GM12878 (cell line): ENCODE measurements around the gene MAPRE2. TPM values are rescaled to one million over a fixed set of nuclear protein-coding genes. Genes with fewer than 3 reads are reported as not detected.
A peak's percentile ranks its signal among the peaks of the same experiment; 100 is the strongest.

ENCODE experiments used
- CBFB ChIP-seq: IDR thresholded peaks from 2 replicates; pipeline ENCODE4 v1.6.1; 2016; ENCODE audit warnings: antibody characterized with exemption, low read depth
- CBX3 ChIP-seq: fragments of 200-600 bp; sonication (generic); IDR thresholded peaks from 2 replicates; pipeline ENCODE4 v1.6.1; 2016; ENCODE audit warnings: low read depth, borderline replicate concordance
- CHD4 ChIP-seq: fragments of 200-600 bp; sonication (generic); IDR thresholded peaks from 2 replicates; pipeline ENCODE4 v1.6.1; 2016; ENCODE audit warnings: mild to moderate bottlenecking
- CREM ChIP-seq: IDR thresholded peaks from 2 replicates; pipeline ENCODE4 v1.6.1; 2014; ENCODE audit warnings: antibody characterized with exemption, low read depth
- EED ChIP-seq: sonication (generic); IDR thresholded peaks from 2 replicates; pipeline ENCODE4 v1.6.1; 2016; ENCODE audit warnings: antibody characterized with exemption, low read depth
- ETV6 ChIP-seq, 2 experiments: fragments of 450-650 bp in 1 of 2; IDR thresholded peaks in 1 of 2; conservative IDR thresholded peaks in 1 of 2; 2 replicates each; pipeline ENCODE4 v1.6.1; 2014; ENCODE audit warnings: antibody characterized with exemption in 1 of 2, borderline replicate concordance in 1 of 2, low read depth in 1 of 2, mild to moderate bottlenecking in 1 of 2, moderate library complexity in 1 of 2
- FOXM1 ChIP-seq: IDR thresholded peaks from 2 replicates; pipeline ENCODE4 v1.6.1; 2012; ENCODE audit warnings: low read depth, mild to moderate bottlenecking, inconsistent platforms, low read length, moderate library complexity
- JUND ChIP-seq: IDR thresholded peaks from 2 replicates; pipeline ENCODE4 v1.6.1; 2012; ENCODE audit warnings: low read depth, mild to moderate bottlenecking, low read length, improper control_type of control experiment, moderate library complexity
- KAT2A ChIP-seq: conservative IDR thresholded peaks from 2 replicates; pipeline ENCODE4 v1.6.1; 2011; ENCODE audit warnings: low read depth, low read length; ENCODE audit not compliant: control insufficient read depth
- MEF2B ChIP-seq: fragments of 450-650 bp; IDR thresholded peaks from 2 replicates; pipeline ENCODE4 v1.6.1; 2018; ENCODE audit warnings: mild to moderate bottlenecking, moderate library complexity; ENCODE audit not compliant: partially characterized antibody, poor library complexity, severe bottlenecking
- MTA3 ChIP-seq: IDR thresholded peaks from 2 replicates; pipeline ENCODE4 v1.6.1; 2012; ENCODE audit warnings: low read length, inconsistent platforms, borderline replicate concordance
- MYB ChIP-seq: fragments of 150-350 bp; IDR thresholded peaks from 2 replicates; pipeline ENCODE4 v1.6.1; 2014; ENCODE audit warnings: mild to moderate bottlenecking, low read depth, low read length, borderline replicate concordance
- MYC ChIP-seq: IDR thresholded peaks from 2 replicates; pipeline ENCODE4 v1.6.1; 2011; ENCODE audit warnings: mild to moderate bottlenecking, low read length, moderate library complexity, inconsistent platforms; ENCODE audit not compliant: insufficient read depth, insufficient replicate concordance, insufficient read length, severe bottlenecking
- NBN ChIP-seq: fragments of 450-650 bp; IDR thresholded peaks from 2 replicates; pipeline ENCODE4 v1.6.1; 2016
- NFYB ChIP-seq: IDR thresholded peaks from 2 replicates; pipeline ENCODE4 v1.6.1; 2011; ENCODE audit warnings: low read depth, mild to moderate bottlenecking, low read length, improper control_type of control experiment, moderate library complexity; ENCODE audit not compliant: insufficient read depth
- NRF1 ChIP-seq: conservative IDR thresholded peaks from 2 replicates; pipeline ENCODE4 v1.6.1; 2011; ENCODE audit warnings: mild to moderate bottlenecking, low read depth, low read length, improper control_type of control experiment
- PAX8 ChIP-seq: fragments of 450-650 bp; IDR thresholded peaks from 2 replicates; pipeline ENCODE4 v1.6.1; 2017; ENCODE audit warnings: mild to moderate bottlenecking, moderate library complexity
- SMARCA5 ChIP-seq: fragments of 450-650 bp; IDR thresholded peaks from 2 replicates; pipeline ENCODE4 v1.6.1; 2017; ENCODE audit warnings: mild to moderate bottlenecking
- STAT1 ChIP-seq: fragments of 450-650 bp; conservative IDR thresholded peaks from 2 replicates; pipeline ENCODE4 v1.6.1; 2014; ENCODE audit warnings: antibody characterized with exemption, mild to moderate bottlenecking
- TAF1 ChIP-seq: IDR thresholded peaks from 2 replicates; pipeline ENCODE4 v1.6.1; 2011; ENCODE audit warnings: mild to moderate bottlenecking, low read depth, low read length, borderline replicate concordance
- TBL1XR1 ChIP-seq: IDR thresholded peaks from 2 replicates; pipeline ENCODE4 v1.6.1; 2012; ENCODE audit warnings: low read depth, low read length, improper control_type of control experiment
- ZBED1 ChIP-seq: IDR thresholded peaks from 2 replicates; pipeline ENCODE4 v1.6.1; 2016; ENCODE audit warnings: borderline replicate concordance
- polyA plus RNA-seq, 11 experiments: library from polyadenylated mRNA; depleted of rRNA in 4 of 11; unstranded in 6 of 11; stranded (reverse) in 5 of 11; fragments of >200 nt; fragmentation: Nextera tagmentation in 4 of 11; fragmentation: Illumina TruSeq in 1 of 11; extraction: Ambion mirVana in 4 of 11; extraction: Trizol in 1 of 11; gene quantifications; 1 replicate in 1 of 11; 2 replicates in 10 of 11; pipeline versions ENCODE4 v1.2.1 to v1.2.3, GENCODE V29; 2011 to 2016; ENCODE audit warnings: inconsistent platforms in 2 of 11, missing spikeins in 2 of 11, low read depth in 1 of 11
- total RNA-seq, 4 experiments: library from RNA; depleted of rRNA in 3 of 4; stranded (reverse); fragments of >200 nt in 3 of 4; fragmentation: Illumina TruSeq in 1 of 4; extraction: Trizol in 1 of 4; gene quantifications; 2 replicates each; pipeline versions ENCODE4 v1.2.1 to v1.2.3, GENCODE V29; 2013 to 2021
- TF ChIP-seq, protein P1 (sequence below): fragments of 450-650 bp; IDR thresholded peaks from 2 replicates; pipeline ENCODE4 v1.6.1; 2017; ENCODE audit warnings: antibody characterized with exemption, mild to moderate bottlenecking, moderate library complexity
- TF ChIP-seq, protein P2 (sequence below): fragments of 450-650 bp; IDR thresholded peaks from 2 replicates; pipeline ENCODE4 v1.6.1; 2017; ENCODE audit warnings: mild to moderate bottlenecking, low read depth, inconsistent platforms; ENCODE audit not compliant: poor library complexity, severe bottlenecking
- TF ChIP-seq, protein P3 (sequence below): IDR thresholded peaks from 2 replicates; pipeline ENCODE4 v1.6.1; 2012; ENCODE audit warnings: low read depth, low read length, improper control_type of control experiment

Gene MAPRE2
- total and polyA plus RNA-seq, 10 of the 15 experiments (the other 5 are each of a cell fraction or from before 2014, with no cell fraction given): 11.0 to 50.6 (median 24.0) TPM

DNA sequence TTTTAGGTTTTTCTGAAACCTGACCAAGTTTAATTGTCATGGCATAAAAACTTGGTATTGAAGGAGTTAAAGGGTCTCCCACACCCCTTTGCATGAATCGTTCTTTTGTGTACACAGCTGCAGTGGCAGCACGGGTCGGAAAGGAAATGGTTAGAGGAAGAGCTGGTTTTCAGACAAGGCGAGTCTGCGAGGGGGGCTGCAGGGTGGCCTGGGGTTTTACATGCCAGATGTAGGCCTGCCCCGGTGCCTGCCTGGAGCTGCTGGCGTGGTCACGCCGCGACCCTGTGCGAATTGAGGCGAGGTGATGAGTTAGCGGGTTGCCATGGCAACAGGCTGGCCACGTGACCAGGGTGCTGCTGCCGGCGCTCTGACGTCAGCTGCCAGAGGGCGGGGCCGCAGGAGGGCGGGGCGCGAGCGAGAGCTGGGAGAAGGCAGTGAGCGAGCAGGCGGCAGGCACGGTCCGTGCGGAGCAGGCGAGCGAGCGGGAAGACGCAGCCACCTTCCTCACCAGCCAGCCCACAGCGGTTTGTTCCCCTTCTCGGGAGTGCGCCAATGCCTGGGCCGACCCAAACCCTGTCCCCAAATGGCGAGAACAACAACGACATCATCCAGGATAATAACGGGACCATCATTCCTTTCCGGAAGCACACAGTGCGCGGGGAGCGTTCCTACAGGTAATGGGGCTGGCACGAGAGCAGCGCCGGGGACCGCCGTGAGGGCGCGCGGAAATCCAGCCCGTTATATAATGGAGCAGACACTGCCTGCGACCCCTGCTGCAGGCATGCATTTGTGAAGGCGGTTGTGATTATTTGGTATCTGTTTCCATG is at the start of gene MAPRE2 (continued):
- TF ChIP-seq CREM (peak; percentile 94), CBFB (no peak), KAT2A (no peak), CHD4 (no peak), NRF1 (no peak), STAT1 (no peak), JUND (0 out of 2 replicates have a peak, but pooled peaks have one; percentile 15), TBL1XR1 (peak; percentile 36; the same call in 1 of the 2 replicates), MEF2B (peak; percentile 82), ETV6 (conservative IDR thresholded peaks at IDR 0.05 in 1 of 2, IDR thresholded peaks at IDR 0.05 in 1 of 2; ENCODE audit: borderline replicate concordance in 1 of 2, low read depth in 1 of 2) (no peak), PAX8 (0 out of 2 replicates have a peak, but pooled peaks have one; percentile 1), EED (peak; percentile 70; the same call in 1 of the 2 replicates), NBN (peak; percentile 81), MYC (no peak), SMARCA5 (peak; percentile 34; the same call in 1 of the 2 replicates), FOXM1 (no peak), NFYB (no peak), MYB (no peak), ZBED1 (no peak), MTA3 (no peak), TAF1 (peak; percentile 66; the same call in 1 of the 2 replicates), CBX3 (no peak)
- TF ChIP-seq, protein P1, sequence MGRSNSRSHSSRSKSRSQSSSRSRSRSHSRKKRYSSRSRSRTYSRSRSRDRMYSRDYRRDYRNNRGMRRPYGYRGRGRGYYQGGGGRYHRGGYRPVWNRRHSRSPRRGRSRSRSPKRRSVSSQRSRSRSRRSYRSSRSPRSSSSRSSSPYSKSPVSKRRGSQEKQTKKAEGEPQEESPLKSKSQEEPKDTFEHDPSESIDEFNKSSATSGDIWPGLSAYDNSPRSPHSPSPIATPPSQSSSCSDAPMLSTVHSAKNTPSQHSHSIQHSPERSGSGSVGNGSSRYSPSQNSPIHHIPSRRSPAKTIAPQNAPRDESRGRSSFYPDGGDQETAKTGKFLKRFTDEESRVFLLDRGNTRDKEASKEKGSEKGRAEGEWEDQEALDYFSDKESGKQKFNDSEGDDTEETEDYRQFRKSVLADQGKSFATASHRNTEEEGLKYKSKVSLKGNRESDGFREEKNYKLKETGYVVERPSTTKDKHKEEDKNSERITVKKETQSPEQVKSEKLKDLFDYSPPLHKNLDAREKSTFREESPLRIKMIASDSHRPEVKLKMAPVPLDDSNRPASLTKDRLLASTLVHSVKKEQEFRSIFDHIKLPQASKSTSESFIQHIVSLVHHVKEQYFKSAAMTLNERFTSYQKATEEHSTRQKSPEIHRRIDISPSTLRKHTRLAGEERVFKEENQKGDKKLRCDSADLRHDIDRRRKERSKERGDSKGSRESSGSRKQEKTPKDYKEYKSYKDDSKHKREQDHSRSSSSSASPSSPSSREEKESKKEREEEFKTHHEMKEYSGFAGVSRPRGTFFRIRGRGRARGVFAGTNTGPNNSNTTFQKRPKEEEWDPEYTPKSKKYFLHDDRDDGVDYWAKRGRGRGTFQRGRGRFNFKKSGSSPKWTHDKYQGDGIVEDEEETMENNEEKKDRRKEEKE: no peak
- TF ChIP-seq, protein P2, sequence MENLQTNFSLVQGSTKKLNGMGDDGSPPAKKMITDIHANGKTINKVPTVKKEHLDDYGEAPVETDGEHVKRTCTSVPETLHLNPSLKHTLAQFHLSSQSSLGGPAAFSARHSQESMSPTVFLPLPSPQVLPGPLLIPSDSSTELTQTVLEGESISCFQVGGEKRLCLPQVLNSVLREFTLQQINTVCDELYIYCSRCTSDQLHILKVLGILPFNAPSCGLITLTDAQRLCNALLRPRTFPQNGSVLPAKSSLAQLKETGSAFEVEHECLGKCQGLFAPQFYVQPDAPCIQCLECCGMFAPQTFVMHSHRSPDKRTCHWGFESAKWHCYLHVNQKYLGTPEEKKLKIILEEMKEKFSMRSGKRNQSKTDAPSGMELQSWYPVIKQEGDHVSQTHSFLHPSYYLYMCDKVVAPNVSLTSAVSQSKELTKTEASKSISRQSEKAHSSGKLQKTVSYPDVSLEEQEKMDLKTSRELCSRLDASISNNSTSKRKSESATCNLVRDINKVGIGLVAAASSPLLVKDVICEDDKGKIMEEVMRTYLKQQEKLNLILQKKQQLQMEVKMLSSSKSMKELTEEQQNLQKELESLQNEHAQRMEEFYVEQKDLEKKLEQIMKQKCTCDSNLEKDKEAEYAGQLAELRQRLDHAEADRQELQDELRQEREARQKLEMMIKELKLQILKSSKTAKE: no peak
- TF ChIP-seq, protein P3, sequence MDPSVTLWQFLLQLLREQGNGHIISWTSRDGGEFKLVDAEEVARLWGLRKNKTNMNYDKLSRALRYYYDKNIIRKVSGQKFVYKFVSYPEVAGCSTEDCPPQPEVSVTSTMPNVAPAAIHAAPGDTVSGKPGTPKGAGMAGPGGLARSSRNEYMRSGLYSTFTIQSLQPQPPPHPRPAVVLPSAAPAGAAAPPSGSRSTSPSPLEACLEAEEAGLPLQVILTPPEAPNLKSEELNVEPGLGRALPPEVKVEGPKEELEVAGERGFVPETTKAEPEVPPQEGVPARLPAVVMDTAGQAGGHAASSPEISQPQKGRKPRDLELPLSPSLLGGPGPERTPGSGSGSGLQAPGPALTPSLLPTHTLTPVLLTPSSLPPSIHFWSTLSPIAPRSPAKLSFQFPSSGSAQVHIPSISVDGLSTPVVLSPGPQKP: no peak; the same call in 1 of the 2 replicates
